BLaER1 treated with 17β-estradiol and CSF1 and Interleukin-3, amounts not matched to agents 10 nM and 100 nM (cell line): ENCODE data around the gene ANK2.

Experiments used
- H3K27ac ChIP-seq, 11 experiments: shearing (Covaris generic); formaldehyde crosslinking; 2 replicates each; pipeline ENCODE4 v1.8.1; 2022
- H3K27me3 ChIP-seq, 11 experiments: shearing (Covaris generic); formaldehyde crosslinking; 2 replicates each; pipeline ENCODE4 v1.8.1; 2022
- H3K36me3 ChIP-seq, 11 experiments: shearing (Covaris generic); formaldehyde crosslinking; 2 replicates each; pipeline ENCODE4 v1.8.1; 2022
- H3K4me1 ChIP-seq, 10 experiments: shearing (Covaris generic); formaldehyde crosslinking; 2 replicates each; pipeline ENCODE4 v1.8.1; 2022
- H3K4me2 ChIP-seq, 11 experiments: shearing (Covaris generic); formaldehyde crosslinking; 2 replicates each; pipeline ENCODE4 v1.8.1; 2022
- H3K4me3 ChIP-seq, 10 experiments: shearing (Covaris generic); formaldehyde crosslinking; 2 replicates each; pipeline ENCODE4 v1.8.1; 2022
- H3K9ac ChIP-seq, 11 experiments: shearing (Covaris generic); formaldehyde crosslinking; 2 replicates each; pipeline ENCODE4 v1.8.1; 2022
- H3K9me3 ChIP-seq, 11 experiments: shearing (Covaris generic); formaldehyde crosslinking; replicated peaks in 1 of 11; 2 replicates each; pipeline ENCODE4 v1.8.1; 2022
- H4K20me1 ChIP-seq, 11 experiments: shearing (Covaris generic); formaldehyde crosslinking; 2 replicates each; pipeline ENCODE4 v1.8.1; 2022
- Cebpa-rat ChIP-seq, 11 experiments: shearing (Covaris generic); IDR thresholded peaks; 2 replicates each; pipeline ENCODE4 v1.8.1; 2022

The ANK2 gene

GRCh38 chr4:113078066-113078465, 28.6 kb downstream of the ANK2 start:
- no peak for TF ChIP-seq Cebpa-rat (IDR thresholded peaks at IDR 0.05)
- peaks cover 0 to 1% (median 0%) of the 10 kb centered on the region in 10 experiments; a peak in 4 of 20 replicates for H3K4me1 ChIP-seq
- H3K27me3 ChIP-seq, result no peaks in the 10 kb centered on the region
- H3K4me3 ChIP-seq, result no peak overlapping the region
- H3K36me3 ChIP-seq, result no peaks in the 10 kb centered on the region
- no peak overlapping the region for H3K27ac ChIP-seq
- no peaks in the 10 kb centered on the region for H3K9me3 ChIP-seq
- no peak overlapping the region for H3K9ac ChIP-seq
- no peak overlapping the region for H3K4me2 ChIP-seq
- H4K20me1 ChIP-seq, result no peaks in the 10 kb centered on the region

GRCh38 chr4:113080050-113080449, 30.6 kb downstream of the ANK2 start:
- H3K36me3 ChIP-seq, result no peaks in the 10 kb centered on the region
- TF ChIP-seq Cebpa-rat (IDR thresholded peaks at IDR 0.05), result no peak

GRCh38 chr4:113080624-113081023, 31.2 kb downstream of the ANK2 start:
- H3K27ac ChIP-seq, result no peak overlapping the region
- H3K36me3 ChIP-seq, result no peaks in the 10 kb centered on the region
- H3K27me3 ChIP-seq, result no peaks in the 10 kb centered on the region
- H3K9ac ChIP-seq, result no peak overlapping the region
- TF ChIP-seq Cebpa-rat (IDR thresholded peaks at IDR 0.05), result no peak
- H3K4me1 ChIP-seq, result peaks cover 0 to 6% (median 0%) of the 10 kb centered on the region in 10 experiments; a peak in 4 of 20 replicates
- no peaks in the 10 kb centered on the region for H4K20me1 ChIP-seq
- H3K4me2 ChIP-seq, result no peak overlapping the region
- no peak overlapping the region for H3K4me3 ChIP-seq
- no peaks in the 10 kb centered on the region for H3K9me3 ChIP-seq

More at GRCh38 chr4:113080050-113080449, 30.6 kb downstream of the ANK2 start:
- Histone ChIP-seq H3K4me2 (no peak overlapping the region), H3K27ac (no peak overlapping the region), H3K4me3 (no peak overlapping the region), H3K27me3 (no peaks in the 10 kb centered on the region), H3K9ac (no peak overlapping the region), H3K4me1 (peaks cover 0 to 6% (median 0%) of the 10 kb centered on the region in 10 experiments; a peak in 4 of 20 replicates), H3K9me3 (no peaks in the 10 kb centered on the region), H4K20me1 (no peaks in the 10 kb centered on the region)

- Histone ChIP-seq H3K4me2 (peak overlapping the region in 3 of 11 experiments; percentile 21 to 24 (median 23); a peak in 2 of 22 replicates), H3K9me3 (no peaks in the 10 kb centered on the region), H3K4me3 (no peak overlapping the region), H3K4me1 (peaks cover 0 to 6% (median 0%) of the 10 kb centered on the region in 10 experiments; a peak in 4 of 20 replicates), H3K27me3 (no peaks in the 10 kb centered on the region), H3K9ac (no peak overlapping the region), H3K36me3 (no peaks in the 10 kb centered on the region), H4K20me1 (no peaks in the 10 kb centered on the region), H3K27ac (no peak overlapping the region)
- no peak for TF ChIP-seq Cebpa-rat (IDR thresholded peaks at IDR 0.05)
These were observed 33.9 kb downstream of the ANK2 start for GRCh38 chr4:113083346-113083745.

- H3K27me3 ChIP-seq, result no peaks in the 10 kb centered on the region
- no peak overlapping the region for H3K4me2 ChIP-seq
- TF ChIP-seq Cebpa-rat (IDR thresholded peaks at IDR 0.05), result no peak
- H4K20me1 ChIP-seq, result no peaks in the 10 kb centered on the region
- H3K27ac ChIP-seq, result no peak overlapping the region
- H3K36me3 ChIP-seq, result no peaks in the 10 kb centered on the region
- no peak overlapping the region for H3K4me3 ChIP-seq
- H3K4me1 ChIP-seq, result peaks cover 0 to 6% (median 0%) of the 10 kb centered on the region in 10 experiments; a peak in 4 of 20 replicates
- no peak overlapping the region for H3K9ac ChIP-seq
- no peaks in the 10 kb centered on the region for H3K9me3 ChIP-seq
These were observed 36.8 kb downstream of the ANK2 start for GRCh38 chr4:113086172-113086695.

- no peaks in the 10 kb centered on the region for H3K9me3 ChIP-seq
- no peak overlapping the region for H3K4me3 ChIP-seq
- H3K4me1 ChIP-seq, result peaks cover 0 to 6% (median 0%) of the 10 kb centered on the region in 10 experiments; a peak in 4 of 20 replicates
- no peaks in the 10 kb centered on the region for H3K27me3 ChIP-seq
- no peak for TF ChIP-seq Cebpa-rat (IDR thresholded peaks at IDR 0.05)
- no peaks in the 10 kb centered on the region for H3K36me3 ChIP-seq
- no peak overlapping the region for H3K27ac ChIP-seq
- H4K20me1 ChIP-seq, result no peaks in the 10 kb centered on the region
- no peak overlapping the region for H3K4me2 ChIP-seq
- no peak overlapping the region for H3K9ac ChIP-seq
These were observed 38.6 kb downstream of the ANK2 start for GRCh38 chr4:113088050-113088449.

GRCh38 chr4:113090954-113091353, 41.5 kb downstream of the ANK2 start:
- H3K4me3 ChIP-seq, result no peak overlapping the region
- no peak for TF ChIP-seq Cebpa-rat (IDR thresholded peaks at IDR 0.05)
- no peaks in the 10 kb centered on the region for H3K36me3 ChIP-seq
- no peaks in the 10 kb centered on the region for H3K27me3 ChIP-seq
- no peaks in the 10 kb centered on the region for H3K4me1 ChIP-seq
- H3K9ac ChIP-seq, result no peak overlapping the region
- H4K20me1 ChIP-seq, result no peaks in the 10 kb centered on the region
- no peak overlapping the region for H3K27ac ChIP-seq
- H3K9me3 ChIP-seq, result no peaks in the 10 kb centered on the region
- H3K4me2 ChIP-seq, result no peak overlapping the region

- Histone ChIP-seq H3K27me3 (no peaks in the 10 kb centered on the region), H3K9me3 (no peaks in the 10 kb centered on the region), H3K36me3 (no peaks in the 10 kb centered on the region), H3K4me1 (no peaks in the 10 kb centered on the region), H3K9ac (no peak overlapping the region), H4K20me1 (no peaks in the 10 kb centered on the region), H3K27ac (no peak overlapping the region), H3K4me3 (no peak overlapping the region), H3K4me2 (no peak overlapping the region)
- TF ChIP-seq Cebpa-rat (IDR thresholded peaks at IDR 0.05), result no peak
These were observed 44.9 kb downstream of the ANK2 start for GRCh38 chr4:113094331-113094730.

GRCh38 chr4:113094802-113095201, 45.3 kb downstream of the ANK2 start:
- Histone ChIP-seq H3K4me2 (no peak overlapping the region), H3K9ac (no peak overlapping the region), H3K27ac (no peak overlapping the region), H4K20me1 (no peaks in the 10 kb centered on the region), H3K4me3 (no peak overlapping the region), H3K27me3 (no peaks in the 10 kb centered on the region), H3K9me3 (no peaks in the 10 kb centered on the region), H3K36me3 (no peaks in the 10 kb centered on the region), H3K4me1 (no peaks in the 10 kb centered on the region)
- TF ChIP-seq Cebpa-rat (IDR thresholded peaks at IDR 0.05), result no peak

- no peak overlapping the region for H3K4me3 ChIP-seq
- H3K27ac ChIP-seq, result no peak overlapping the region
- TF ChIP-seq Cebpa-rat (IDR thresholded peaks at IDR 0.05), result no peak
- no peak overlapping the region for H3K9ac ChIP-seq
- H3K4me2 ChIP-seq, result no peak overlapping the region
- H3K27me3 ChIP-seq, result no peaks in the 10 kb centered on the region
- no peaks in the 10 kb centered on the region for H3K36me3 ChIP-seq
- H3K9me3 ChIP-seq, result no peaks in the 10 kb centered on the region
- H4K20me1 ChIP-seq, result no peaks in the 10 kb centered on the region
- H3K4me1 ChIP-seq, result no peaks in the 10 kb centered on the region; a peak in 1 of 20 replicates
These were observed 52.2 kb downstream of the ANK2 start for GRCh38 chr4:113101669-113102068.
